HepG2 (cell line): ENCODE data around the gene JPH2. TPM values are rescaled to one million over a fixed set of nuclear protein-coding genes. Genes with fewer than 3 reads are reported as not detected.
A peak's percentile ranks its signal among the peaks of the same experiment; 100 is the strongest.

Source experiments
- PCBP1 ChIP-seq: fragments of 200-400 bp; formaldehyde crosslinking; IDR thresholded peaks from 2 replicates; pipeline ENCODE4 v1.6.1; 2017; ENCODE audit warnings: mild to moderate bottlenecking, low read depth, low read length, borderline replicate concordance
- ZNF274 ChIP-seq: sonication (generic); formaldehyde crosslinking; IDR thresholded peaks from 2 replicates; pipeline ENCODE4 v1.5.1; 2020; ENCODE audit warnings: mild to moderate bottlenecking, missing genetic modification reagents
- ZNF572 ChIP-seq: sonication (generic); formaldehyde crosslinking; IDR thresholded peaks from 2 replicates; pipeline ENCODE4 v1.5.1; 2020; ENCODE audit warnings: mild to moderate bottlenecking, missing genetic modification reagents
- ZNF598 ChIP-seq: sonication (generic); formaldehyde crosslinking; IDR thresholded peaks from 2 replicates; pipeline ENCODE4 v1.5.1; 2020; ENCODE audit warnings: mild to moderate bottlenecking, missing genetic modification reagents, borderline replicate concordance
- polyA plus RNA-seq, 8 experiments: library from polyadenylated mRNA; depleted of rRNA in 3 of 8; stranded (reverse) in 7 of 8; unstranded in 1 of 8; fragments of >200 nt; fragmentation: Illumina TruSeq in 4 of 8; extraction: Trizol in 4 of 8; gene quantifications; 2 replicates each; pipeline versions ENCODE4 v1.2.1 to v1.2.3, GENCODE V29; 2011 to 2016; ENCODE audit warnings: low read depth in 4 of 8, missing spikeins in 1 of 8, mixed read lengths in 1 of 8; ENCODE audit not compliant: insufficient read depth in 1 of 8
- total RNA-seq, 5 experiments: library from RNA; depleted of rRNA; stranded (reverse); fragments of >200 nt; fragmentation: Illumina TruSeq; extraction: Trizol; gene quantifications; 2 replicates each; pipeline ENCODE4 v1.2.3, GENCODE V29; 2016; ENCODE audit warnings: low read depth in 1 of 5
- TF ChIP-seq, protein P1 (sequence below): sonication (generic); formaldehyde crosslinking; IDR thresholded peaks from 2 replicates; pipeline ENCODE4 v1.4.0; 2020; ENCODE audit warnings: mild to moderate bottlenecking, missing genetic modification reagents

Gene JPH2
- total and polyA plus RNA-seq, 2 of the 13 experiments (the other 11 are each of a cell fraction or from before 2014, with no cell fraction given): 0.42 TPM; not detected in 1

- TF ChIP-seq, protein P1, sequence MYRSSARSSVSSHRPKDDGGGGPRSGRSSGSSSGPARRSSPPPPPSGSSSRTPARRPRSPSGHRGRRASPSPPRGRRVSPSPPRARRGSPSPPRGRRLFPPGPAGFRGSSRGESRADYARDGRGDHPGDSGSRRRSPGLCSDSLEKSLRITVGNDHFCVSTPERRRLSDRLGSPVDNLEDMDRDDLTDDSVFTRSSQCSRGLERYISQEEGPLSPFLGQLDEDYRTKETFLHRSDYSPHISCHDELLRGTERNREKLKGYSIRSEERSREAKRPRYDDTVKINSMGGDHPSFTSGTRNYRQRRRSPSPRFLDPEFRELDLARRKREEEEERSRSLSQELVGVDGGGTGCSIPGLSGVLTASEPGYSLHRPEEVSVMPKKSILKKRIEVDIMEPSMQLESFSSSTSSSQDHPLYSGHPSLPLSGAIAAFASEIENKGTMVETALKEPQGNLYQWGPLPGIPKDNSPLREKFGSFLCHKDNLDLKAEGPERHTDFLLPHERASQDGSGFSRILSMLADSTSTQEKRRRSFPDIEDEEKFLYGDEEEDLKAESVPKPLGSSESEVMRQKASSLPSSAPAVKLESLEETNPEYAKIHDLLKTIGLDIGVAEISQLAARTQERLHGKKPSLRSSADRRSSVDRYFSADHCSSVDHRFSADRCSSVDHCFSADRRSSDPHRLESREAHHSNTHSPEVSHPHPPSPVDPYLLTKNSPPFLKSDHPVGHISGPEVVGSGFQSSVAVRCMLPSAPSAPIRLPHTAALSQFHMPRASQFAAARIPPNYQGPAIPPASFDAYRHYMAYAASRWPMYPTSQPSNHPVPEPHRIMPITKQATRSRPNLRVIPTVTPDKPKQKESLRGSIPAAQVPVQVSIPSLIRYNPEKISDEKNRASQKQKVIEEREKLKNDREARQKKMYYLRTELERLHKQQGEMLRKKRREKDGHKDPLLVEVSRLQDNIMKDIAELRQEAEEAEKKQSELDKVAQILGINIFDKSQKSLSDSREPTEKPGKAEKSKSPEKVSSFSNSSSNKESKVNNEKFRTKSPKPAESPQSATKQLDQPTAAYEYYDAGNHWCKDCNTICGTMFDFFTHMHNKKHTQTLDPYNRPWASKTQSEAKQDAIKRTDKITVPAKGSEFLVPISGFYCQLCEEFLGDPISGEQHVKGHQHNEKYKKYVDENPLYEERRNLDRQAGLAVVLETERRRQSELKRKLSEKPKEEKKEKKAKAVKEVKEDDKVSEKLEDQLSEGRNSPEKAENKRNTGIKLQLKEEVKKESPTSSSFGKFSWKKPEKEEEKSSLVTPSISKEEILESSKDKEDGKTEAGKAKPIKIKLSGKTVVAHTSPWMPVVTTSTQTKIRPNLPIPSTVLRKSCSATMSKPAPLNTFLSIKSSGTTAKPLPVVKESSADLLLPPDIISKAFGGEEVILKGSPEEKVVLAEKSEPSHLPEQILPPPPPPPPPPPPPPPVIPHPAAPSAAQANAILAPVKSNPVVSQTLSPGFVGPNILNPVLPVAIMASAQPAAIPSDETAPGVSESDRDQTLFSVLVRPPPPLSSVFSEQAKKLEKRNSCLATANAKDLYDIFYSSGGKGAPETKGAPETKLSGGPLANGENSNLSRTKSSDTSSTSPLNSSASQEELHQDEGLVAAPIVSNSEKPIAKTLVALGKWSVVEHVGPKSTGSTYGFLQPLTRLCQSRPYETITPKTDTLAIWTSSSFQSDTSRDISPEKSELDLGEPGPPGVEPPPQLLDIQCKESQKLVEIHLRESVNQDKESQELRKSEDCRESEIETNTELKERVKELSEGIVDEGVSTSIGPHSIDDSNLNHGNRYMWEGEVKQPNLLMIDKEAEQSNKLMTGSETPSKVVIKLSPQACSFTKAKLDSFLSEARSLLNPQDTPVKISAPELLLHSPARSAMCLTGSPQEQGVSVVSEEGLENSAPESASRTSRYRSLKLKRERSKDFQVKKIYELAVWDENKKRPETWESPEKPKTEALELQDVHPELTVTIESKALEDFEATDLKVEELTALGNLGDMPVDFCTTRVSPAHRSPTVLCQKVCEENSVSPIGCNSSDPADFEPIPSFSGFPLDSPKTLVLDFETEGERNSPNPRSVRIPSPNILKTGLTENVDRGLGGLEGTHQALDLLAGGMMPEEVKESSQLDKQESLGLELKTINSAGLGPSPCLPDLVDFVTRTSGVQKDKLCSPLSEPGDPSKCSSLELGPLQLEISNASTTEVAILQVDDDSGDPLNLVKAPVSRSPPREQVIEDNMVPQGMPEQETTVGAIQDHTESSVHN (CRISPR knock-in tag): no peak
- TF ChIP-seq ZNF274 (CRISPR knock-in tag): 0 out of 2 replicates have a peak, but pooled peaks have one; percentile 28
- 0 out of 2 replicates have a peak, but pooled peaks have one; percentile 5 for TF ChIP-seq PCBP1
- TF ChIP-seq ZNF572 (CRISPR knock-in tag): no peak
- 0 out of 2 replicates have a peak, but pooled peaks have one; percentile 37 for TF ChIP-seq ZNF598 (CRISPR knock-in tag)
Measured at GRCh38 chr20:44186674-44187053, 324 bp downstream of the JPH2 start (continued).
